ENCODE data around the gene JARID2.

JARID2 gene

GRCh38 chr6:15451738-15452137 is 205.9 kb downstream of the JARID2 start:
- H3K4me3 ChIP-seq (ENCODE audit: insufficient read depth, low read depth, low read length, poor library complexity, severe bottlenecking): no peak overlapping the region
- H3K27ac ChIP-seq (ENCODE audit: insufficient read depth, low read length, poor library complexity, severe bottlenecking): no peak overlapping the region
- H3K36me3 ChIP-seq (ENCODE audit: control insufficient read depth, insufficient read depth, low read length): peaks cover 4% of the 10 kb centered on the region
- H3K4me1 ChIP-seq (ENCODE audit: control insufficient read depth, insufficient read depth, low read length, poor library complexity, severe bottlenecking): no peaks in the 10 kb centered on the region
- no peak for DNase-seq
- no peaks in the 10 kb centered on the region for H3K9me3 ChIP-seq (ENCODE audit: control insufficient read depth, low read length)
- no peaks in the 10 kb centered on the region for H3K27me3 ChIP-seq (replicated peaks; ENCODE audit: control insufficient read depth, insufficient read depth, low read length, poor library complexity, severe bottlenecking)

GRCh38 chr6:15452182-15452941 is 206.5 kb downstream of the JARID2 start:
- peaks cover 4% of the 10 kb centered on the region for H3K36me3 ChIP-seq (ENCODE audit: control insufficient read depth, insufficient read depth, low read length)
- H3K4me1 ChIP-seq (ENCODE audit: control insufficient read depth, insufficient read depth, low read length, poor library complexity, severe bottlenecking): no peaks in the 10 kb centered on the region
- H3K27ac ChIP-seq (ENCODE audit: insufficient read depth, low read length, poor library complexity, severe bottlenecking): no peak overlapping the region
- no peaks in the 10 kb centered on the region for H3K9me3 ChIP-seq (ENCODE audit: control insufficient read depth, low read length)
- H3K27me3 ChIP-seq (replicated peaks; ENCODE audit: control insufficient read depth, insufficient read depth, low read length, poor library complexity, severe bottlenecking): no peaks in the 10 kb centered on the region
- no peak for DNase-seq
- H3K4me3 ChIP-seq (ENCODE audit: insufficient read depth, low read depth, low read length, poor library complexity, severe bottlenecking): no peak overlapping the region

GRCh38 chr6:15453186-15453585 is 207.3 kb downstream of the JARID2 start:
- DNase-seq: no peak
- H3K4me3 ChIP-seq (ENCODE audit: insufficient read depth, low read depth, low read length, poor library complexity, severe bottlenecking): no peak overlapping the region
- peaks cover 4% of the 10 kb centered on the region for H3K36me3 ChIP-seq (ENCODE audit: control insufficient read depth, insufficient read depth, low read length)
- H3K27ac ChIP-seq (ENCODE audit: insufficient read depth, low read length, poor library complexity, severe bottlenecking): no peak overlapping the region
- no peaks in the 10 kb centered on the region for H3K9me3 ChIP-seq (ENCODE audit: control insufficient read depth, low read length)
- H3K27me3 ChIP-seq (replicated peaks; ENCODE audit: control insufficient read depth, insufficient read depth, low read length, poor library complexity, severe bottlenecking): no peaks in the 10 kb centered on the region
- H3K4me1 ChIP-seq (ENCODE audit: control insufficient read depth, insufficient read depth, low read length, poor library complexity, severe bottlenecking): no peaks in the 10 kb centered on the region

GRCh38 chr6:15453622-15454021 is 207.8 kb downstream of the JARID2 start:
- H3K36me3 ChIP-seq (ENCODE audit: control insufficient read depth, insufficient read depth, low read length): peaks cover 4% of the 10 kb centered on the region
- no peak overlapping the region for H3K4me3 ChIP-seq (ENCODE audit: insufficient read depth, low read depth, low read length, poor library complexity, severe bottlenecking)
- DNase-seq: no peak
- no peaks in the 10 kb centered on the region for H3K9me3 ChIP-seq (ENCODE audit: control insufficient read depth, low read length)
- H3K4me1 ChIP-seq (ENCODE audit: control insufficient read depth, insufficient read depth, low read length, poor library complexity, severe bottlenecking): no peaks in the 10 kb centered on the region
- no peaks in the 10 kb centered on the region for H3K27me3 ChIP-seq (replicated peaks; ENCODE audit: control insufficient read depth, insufficient read depth, low read length, poor library complexity, severe bottlenecking)
- no peak overlapping the region for H3K27ac ChIP-seq (ENCODE audit: insufficient read depth, low read length, poor library complexity, severe bottlenecking)

- Histone ChIP-seq H3K27ac (ENCODE audit: insufficient read depth, low read length, poor library complexity, severe bottlenecking) (no peak overlapping the region), H3K27me3 (replicated peaks; ENCODE audit: control insufficient read depth, insufficient read depth, low read length, poor library complexity, severe bottlenecking) (no peaks in the 10 kb centered on the region), H3K4me3 (ENCODE audit: insufficient read depth, low read depth, low read length, poor library complexity, severe bottlenecking) (no peak overlapping the region), H3K4me1 (ENCODE audit: control insufficient read depth, insufficient read depth, low read length, poor library complexity, severe bottlenecking) (no peaks in the 10 kb centered on the region), H3K36me3 (ENCODE audit: control insufficient read depth, insufficient read depth, low read length) (peaks cover 4% of the 10 kb centered on the region), H3K9me3 (ENCODE audit: control insufficient read depth, low read length) (no peaks in the 10 kb centered on the region)
- no peak for DNase-seq
These were observed 210.6 kb downstream of the JARID2 start for GRCh38 chr6:15456422-15456821.

GRCh38 chr6:15457121-15457650 is 211.3 kb downstream of the JARID2 start:
- H3K9me3 ChIP-seq (ENCODE audit: control insufficient read depth, low read length): no peaks in the 10 kb centered on the region
- peaks cover under 1% of the 10 kb centered on the region for H3K36me3 ChIP-seq (ENCODE audit: control insufficient read depth, insufficient read depth, low read length)
- no peak for DNase-seq
- no peaks in the 10 kb centered on the region for H3K27me3 ChIP-seq (replicated peaks; ENCODE audit: control insufficient read depth, insufficient read depth, low read length, poor library complexity, severe bottlenecking)
- no peaks in the 10 kb centered on the region for H3K4me1 ChIP-seq (ENCODE audit: control insufficient read depth, insufficient read depth, low read length, poor library complexity, severe bottlenecking)
- H3K4me3 ChIP-seq (ENCODE audit: insufficient read depth, low read depth, low read length, poor library complexity, severe bottlenecking): no peak overlapping the region
- H3K27ac ChIP-seq (ENCODE audit: insufficient read depth, low read length, poor library complexity, severe bottlenecking): no peak overlapping the region

GRCh38 chr6:15458021-15458459 is 212.2 kb downstream of the JARID2 start:
- H3K27me3 ChIP-seq (replicated peaks; ENCODE audit: control insufficient read depth, insufficient read depth, low read length, poor library complexity, severe bottlenecking): no peaks in the 10 kb centered on the region
- H3K4me3 ChIP-seq (ENCODE audit: insufficient read depth, low read depth, low read length, poor library complexity, severe bottlenecking): no peak overlapping the region
- no peak overlapping the region for H3K27ac ChIP-seq (ENCODE audit: insufficient read depth, low read length, poor library complexity, severe bottlenecking)
- H3K4me1 ChIP-seq (ENCODE audit: control insufficient read depth, insufficient read depth, low read length, poor library complexity, severe bottlenecking): no peaks in the 10 kb centered on the region
- no peaks in the 10 kb centered on the region for H3K9me3 ChIP-seq (ENCODE audit: control insufficient read depth, low read length)
- H3K36me3 ChIP-seq (ENCODE audit: control insufficient read depth, insufficient read depth, low read length): no peaks in the 10 kb centered on the region
- no peak for DNase-seq

- DNase-seq: no peak
- Histone ChIP-seq H3K4me1 (ENCODE audit: control insufficient read depth, insufficient read depth, low read length, poor library complexity, severe bottlenecking) (no peaks in the 10 kb centered on the region), H3K4me3 (ENCODE audit: insufficient read depth, low read depth, low read length, poor library complexity, severe bottlenecking) (no peak overlapping the region), H3K9me3 (ENCODE audit: control insufficient read depth, low read length) (no peaks in the 10 kb centered on the region), H3K36me3 (ENCODE audit: control insufficient read depth, insufficient read depth, low read length) (no peaks in the 10 kb centered on the region), H3K27ac (ENCODE audit: insufficient read depth, low read length, poor library complexity, severe bottlenecking) (no peak overlapping the region), H3K27me3 (replicated peaks; ENCODE audit: control insufficient read depth, insufficient read depth, low read length, poor library complexity, severe bottlenecking) (no peaks in the 10 kb centered on the region)
These were observed 214.3 kb downstream of the JARID2 start for GRCh38 chr6:15460110-15460727.

GRCh38 chr6:15461127-15461944 is 215.5 kb downstream of the JARID2 start:
- Histone ChIP-seq H3K27me3 (replicated peaks; ENCODE audit: control insufficient read depth, insufficient read depth, low read length, poor library complexity, severe bottlenecking) (no peaks in the 10 kb centered on the region), H3K27ac (ENCODE audit: insufficient read depth, low read length, poor library complexity, severe bottlenecking) (no peak overlapping the region), H3K4me3 (ENCODE audit: insufficient read depth, low read depth, low read length, poor library complexity, severe bottlenecking) (no peak overlapping the region), H3K36me3 (ENCODE audit: control insufficient read depth, insufficient read depth, low read length) (no peaks in the 10 kb centered on the region), H3K4me1 (ENCODE audit: control insufficient read depth, insufficient read depth, low read length, poor library complexity, severe bottlenecking) (no peaks in the 10 kb centered on the region), H3K9me3 (ENCODE audit: control insufficient read depth, low read length) (no peaks in the 10 kb centered on the region)
- DNase-seq: no peak

All from effector memory CD4-positive, alpha-beta T cell (primary cell).